HG02938 (cell line): ENCODE measurements around the gene SRSF7.
"Not testable (repeated sequence)": the region's sequence is repeated elsewhere in the genome, so short reads cannot be mapped to it uniquely, and the experiment has no call there.

ENCODE experiments used
- ATAC-seq: cut with Tn5 transposase; IDR thresholded peaks from one replicate; pipeline ENCODE4 v1.9.1; 2021; ENCODE audit warnings: mild to moderate bottlenecking, moderate library complexity; ENCODE audit not compliant: unreplicated experiment

The SRSF7 gene

DNA sequence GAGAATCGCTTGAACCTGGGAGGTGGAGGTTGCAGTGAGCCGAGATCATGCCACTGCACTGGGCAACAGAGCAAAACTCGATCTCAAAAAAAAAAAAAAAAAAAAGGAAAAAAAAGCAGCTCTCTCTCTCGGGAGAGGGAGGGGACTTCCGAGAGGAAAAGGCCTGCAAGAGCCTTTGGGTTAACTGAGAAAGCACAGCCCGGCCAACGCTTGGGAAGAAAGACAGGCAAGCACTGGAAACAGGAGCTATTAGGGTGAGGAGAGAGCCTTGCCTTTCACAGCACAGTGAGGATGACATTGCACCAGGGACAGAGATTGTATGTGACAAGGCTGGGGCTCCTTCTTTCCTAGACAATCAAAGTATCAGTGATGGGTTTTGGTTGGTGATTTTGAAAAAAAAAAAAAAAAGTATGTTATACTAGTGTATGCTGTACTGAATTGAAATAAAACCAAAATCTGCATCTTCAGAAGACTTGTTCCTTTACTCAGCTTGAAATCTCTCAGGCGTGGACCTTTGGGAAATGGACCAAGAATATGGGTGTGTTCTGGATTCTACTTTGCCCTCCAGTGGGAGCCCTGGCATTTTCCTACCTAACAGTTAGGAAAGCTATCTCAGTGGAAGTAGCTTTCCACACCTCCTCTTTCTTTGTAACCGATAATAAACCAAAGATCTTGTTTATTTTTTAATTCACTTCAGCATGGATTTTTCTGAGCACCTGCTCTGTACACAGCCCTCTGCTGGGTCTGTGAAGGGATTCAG is 16.7 kb downstream of the SRSF7 start:
- ATAC-seq, result no peak

DNA sequence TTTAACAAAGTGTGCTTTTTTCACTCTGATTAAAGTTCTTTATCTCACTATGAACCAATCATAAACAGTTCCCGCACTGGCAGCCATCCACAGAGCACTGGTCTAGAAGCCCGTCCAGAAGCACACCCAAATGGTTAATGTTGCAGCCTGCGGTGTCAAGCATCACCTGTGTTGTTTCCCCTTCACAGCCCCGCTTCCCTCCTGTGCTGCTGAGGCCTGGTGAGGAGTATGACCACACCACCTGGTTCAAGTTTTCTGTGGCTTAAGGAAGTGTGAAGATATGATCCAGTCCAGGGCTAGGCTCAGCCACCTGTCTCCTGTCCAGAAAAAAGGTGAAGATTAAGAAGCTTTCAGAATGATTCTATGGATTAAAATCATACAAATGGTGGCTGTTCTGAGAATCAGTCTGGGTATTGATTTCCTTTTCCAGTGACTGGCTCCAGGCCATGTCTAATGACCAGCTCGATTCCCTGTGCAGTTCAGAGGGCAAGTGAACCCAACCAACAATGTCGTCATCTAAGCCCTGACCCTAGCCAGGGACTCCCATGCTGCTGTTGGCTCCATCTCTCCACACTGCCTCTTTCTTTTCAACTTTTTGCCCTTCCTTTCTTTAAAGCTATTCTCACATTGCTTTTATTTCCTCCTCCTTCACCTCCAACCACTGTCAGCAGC is 17.7 kb downstream of the SRSF7 start:
- no peak for ATAC-seq

DNA sequence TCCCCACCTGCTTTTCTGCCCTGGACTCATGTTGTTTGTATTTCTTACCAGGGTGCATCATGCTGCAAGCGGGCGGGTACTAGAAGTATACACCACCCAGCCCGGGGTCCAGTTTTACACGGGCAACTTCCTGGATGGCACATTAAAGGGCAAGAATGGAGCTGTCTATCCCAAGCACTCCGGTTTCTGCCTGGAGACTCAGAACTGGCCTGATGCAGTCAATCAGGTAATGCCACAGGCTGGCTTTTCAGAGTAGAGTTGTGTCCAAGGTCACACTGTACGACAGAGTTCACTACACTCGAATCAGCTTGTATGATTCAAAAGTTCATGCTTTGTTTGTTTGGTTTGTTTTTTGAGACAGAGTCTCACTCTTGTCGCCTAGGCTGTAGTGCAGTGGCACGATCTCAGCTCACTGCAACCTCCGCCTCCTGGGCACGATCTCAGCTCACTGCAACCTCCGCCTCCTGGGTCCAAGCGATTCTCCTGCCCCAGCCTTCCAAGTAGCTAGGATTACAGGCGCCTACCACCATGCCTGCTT is 19.4 kb downstream of the SRSF7 start:
- ATAC-seq, result no peak

DNA sequence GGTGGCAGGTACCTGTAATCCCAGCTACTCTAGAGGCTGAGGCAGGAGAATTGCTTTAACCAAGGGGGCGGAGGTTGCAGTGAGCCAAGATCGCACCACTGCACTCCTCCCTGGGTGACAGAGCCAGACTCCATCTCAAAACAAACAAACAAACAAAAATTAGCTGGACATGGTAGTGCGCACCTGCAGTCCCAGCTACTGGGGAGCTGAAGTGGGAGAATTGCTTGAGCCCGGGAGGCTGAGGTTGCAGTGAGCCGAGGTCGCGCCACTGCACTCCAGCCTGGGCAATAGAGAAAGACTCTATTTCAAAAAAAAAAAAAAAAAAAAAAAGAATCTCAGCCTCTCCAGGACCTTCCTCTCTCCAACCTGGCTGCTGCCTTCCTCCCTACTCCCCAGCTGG is 20.1 kb downstream of the SRSF7 start:
- ATAC-seq, result no peak

DNA sequence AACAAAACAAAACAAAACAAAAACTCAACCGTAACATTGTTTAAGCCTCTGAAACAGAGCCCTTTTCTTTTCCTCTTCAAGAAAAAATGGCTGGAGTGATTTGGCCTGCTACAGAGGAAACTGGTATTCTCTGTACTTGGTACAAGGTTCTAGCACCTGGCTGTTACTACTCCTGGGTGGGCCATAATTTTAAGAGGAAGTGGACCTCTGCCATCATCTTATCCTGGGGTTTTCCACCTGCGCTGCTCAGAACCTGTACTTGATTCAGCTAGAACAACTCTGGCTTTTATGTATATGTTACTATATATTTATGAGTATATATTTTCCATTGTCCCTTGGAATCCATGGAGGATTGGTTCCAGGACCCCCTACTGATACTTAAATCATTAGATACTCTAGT is 22.5 kb downstream of the SRSF7 start:
- ATAC-seq, result no peak

DNA sequence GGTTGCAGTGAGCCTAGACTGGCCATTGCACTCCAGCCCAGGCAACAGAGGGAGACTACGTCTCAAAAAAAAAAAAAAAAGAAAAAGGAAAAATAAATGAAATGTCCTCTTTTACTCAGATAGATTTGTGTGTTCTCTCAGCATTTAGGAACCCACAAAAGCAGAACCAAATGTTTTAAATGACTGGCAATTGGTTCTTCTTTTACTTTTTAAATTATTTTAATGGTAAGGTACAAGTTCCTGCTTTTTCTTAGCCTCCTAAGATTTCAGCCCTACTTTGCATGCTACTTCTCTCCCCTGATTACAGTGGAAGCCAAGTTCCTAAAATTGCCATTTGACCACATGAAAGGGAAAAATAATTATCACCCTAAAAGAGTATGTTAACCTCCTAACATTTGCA is 23.5 kb downstream of the SRSF7 start:
- no peak for ATAC-seq

DNA sequence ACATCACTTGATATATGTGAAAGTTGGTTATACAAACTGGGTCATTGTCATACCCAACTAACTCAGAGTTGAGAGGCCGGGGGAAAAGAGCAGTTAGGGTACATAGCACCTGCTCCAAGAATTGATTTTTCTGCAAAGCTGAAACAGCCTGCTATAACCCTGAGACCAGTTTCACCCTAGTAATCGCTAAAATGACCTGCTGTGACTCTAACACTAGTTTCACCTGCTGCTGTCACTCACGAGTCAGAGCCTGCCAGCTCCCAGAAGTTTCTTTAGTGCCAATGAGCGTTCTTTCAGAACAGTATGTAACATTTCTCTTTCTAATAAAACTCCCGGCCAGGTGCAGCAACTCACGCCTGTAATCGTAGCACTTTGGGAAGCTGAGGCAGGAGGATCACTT is 28.0 kb downstream of the SRSF7 start:
- peak; percentile 45 for ATAC-seq

DNA sequence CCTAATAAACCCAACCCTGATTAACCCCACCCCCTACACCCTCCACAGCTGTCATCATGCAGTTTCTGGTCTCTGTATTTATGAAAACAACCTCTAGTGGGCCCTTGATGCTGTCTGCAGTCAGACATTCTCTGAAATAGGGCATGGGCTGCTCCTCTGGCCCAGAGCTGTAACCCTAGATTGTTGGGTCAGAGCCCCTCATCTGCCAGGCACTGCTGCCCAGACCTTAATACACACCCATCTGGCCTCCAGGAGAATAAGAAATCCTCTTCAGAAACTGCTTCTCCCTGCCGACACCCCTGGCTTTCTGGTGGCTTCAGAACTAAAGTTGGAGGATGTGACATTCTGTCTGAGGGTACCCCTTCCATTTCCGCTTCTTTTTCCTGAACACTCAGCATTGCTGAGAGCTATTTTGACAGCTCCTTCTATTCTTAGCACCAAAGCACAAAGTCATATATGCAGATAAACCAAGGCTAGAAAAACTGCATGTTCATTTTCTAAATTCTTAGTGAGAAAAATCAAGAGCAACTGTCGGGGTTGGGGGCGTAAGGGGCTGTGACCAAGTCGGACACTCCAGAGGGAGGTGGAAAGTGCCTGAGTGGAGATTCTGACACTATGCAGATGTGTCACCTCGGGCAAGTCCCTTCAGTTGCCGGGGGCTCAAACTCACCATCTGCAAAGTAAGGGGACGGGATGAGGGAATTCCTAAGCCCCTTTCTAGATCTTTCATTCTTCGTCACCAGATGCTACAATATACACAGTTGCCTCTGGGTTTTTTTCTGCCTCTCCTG is 28.7 kb downstream of the SRSF7 start:
- ATAC-seq, result peak; percentile 42

DNA sequence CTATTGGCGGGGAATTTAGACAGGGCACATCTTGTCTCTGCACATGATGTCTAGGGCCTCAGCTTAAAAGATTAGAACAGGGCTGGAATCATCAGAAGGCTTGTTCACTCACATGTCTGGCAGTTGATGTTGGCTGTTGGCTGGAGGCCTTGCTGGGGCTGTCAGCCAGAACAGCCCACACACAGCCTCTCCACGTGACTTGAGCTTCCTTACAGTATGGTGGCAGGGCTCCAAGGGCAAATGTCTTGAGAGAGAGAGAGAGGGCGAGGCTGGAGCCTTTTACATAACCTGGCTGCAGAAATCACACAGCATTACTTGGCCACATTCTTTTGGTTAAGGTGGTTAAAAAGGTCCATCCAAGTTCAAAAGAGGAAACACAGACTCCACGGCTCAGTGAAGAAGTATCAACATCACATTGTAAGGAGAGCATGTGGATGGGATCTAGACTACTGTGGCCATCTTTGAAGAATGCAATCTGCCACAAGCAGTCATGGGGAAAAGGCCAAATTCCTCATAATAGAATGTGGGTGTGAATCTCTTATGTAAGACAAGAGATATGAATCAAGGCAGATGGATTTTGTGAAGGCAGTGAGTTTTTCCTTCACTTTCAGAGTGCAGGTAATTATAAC is 30.4 kb downstream of the SRSF7 start:
- ATAC-seq, result no peak

DNA sequence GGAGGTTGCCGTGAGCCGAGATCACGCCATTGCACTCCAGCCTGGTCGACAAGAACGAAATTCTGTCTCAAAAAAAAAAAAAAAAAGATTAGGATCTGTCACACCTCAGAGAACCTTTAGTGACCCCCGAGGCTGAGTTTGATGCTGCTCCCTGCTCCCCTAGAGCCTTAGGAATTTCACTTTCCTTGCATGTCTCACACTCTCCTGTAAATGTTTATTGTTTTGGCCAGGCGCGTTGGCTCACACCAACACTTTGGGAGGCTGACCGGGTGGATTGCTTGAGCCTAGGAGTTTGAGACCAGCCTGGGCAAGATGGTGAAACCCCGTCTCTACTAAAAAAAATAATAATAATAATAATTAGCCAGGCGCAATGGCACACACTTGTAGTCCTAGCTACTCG is 31.5 kb downstream of the SRSF7 start:
- ATAC-seq, result no peak

DNA sequence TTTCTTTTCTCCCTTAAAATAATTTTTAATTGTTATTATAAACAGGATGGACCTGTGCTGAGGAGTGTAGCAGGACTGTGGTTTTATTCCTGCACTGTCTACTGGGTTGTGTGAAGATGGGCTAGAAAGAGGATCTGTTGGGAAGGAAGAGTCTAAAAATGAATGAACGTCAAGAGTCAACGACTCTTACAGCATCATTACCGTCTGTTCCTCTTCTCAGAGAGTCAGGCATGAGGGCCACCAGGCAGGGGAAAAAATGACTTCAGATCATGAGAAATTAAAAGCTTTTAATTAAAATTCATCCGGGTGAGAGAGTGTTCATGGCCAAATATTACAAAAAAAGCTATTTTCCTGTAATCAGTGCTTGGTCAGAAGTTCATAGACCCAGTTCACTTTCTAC is 32.6 kb downstream of the SRSF7 start:
- ATAC-seq, result no peak

DNA sequence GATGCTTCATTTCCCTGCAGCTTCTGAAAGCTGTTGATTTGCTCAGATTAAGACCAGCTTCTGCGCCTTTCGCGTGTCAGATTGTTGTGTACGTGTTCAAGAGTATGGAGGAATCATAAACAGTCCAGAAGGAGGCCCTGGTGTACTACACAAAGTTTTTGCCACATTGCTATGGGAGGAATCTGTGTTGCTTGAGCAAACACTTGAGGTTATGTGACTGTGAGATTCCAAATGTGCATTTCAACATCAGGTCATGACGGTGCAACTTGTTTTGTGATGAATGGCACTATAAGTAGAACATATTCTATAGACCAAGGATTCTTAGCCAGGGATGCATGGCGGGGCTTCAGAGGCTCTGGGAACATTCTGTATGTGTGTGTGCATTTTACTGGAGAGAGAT is 35.0 kb downstream of the SRSF7 start:
- ATAC-seq, result no peak

DNA sequence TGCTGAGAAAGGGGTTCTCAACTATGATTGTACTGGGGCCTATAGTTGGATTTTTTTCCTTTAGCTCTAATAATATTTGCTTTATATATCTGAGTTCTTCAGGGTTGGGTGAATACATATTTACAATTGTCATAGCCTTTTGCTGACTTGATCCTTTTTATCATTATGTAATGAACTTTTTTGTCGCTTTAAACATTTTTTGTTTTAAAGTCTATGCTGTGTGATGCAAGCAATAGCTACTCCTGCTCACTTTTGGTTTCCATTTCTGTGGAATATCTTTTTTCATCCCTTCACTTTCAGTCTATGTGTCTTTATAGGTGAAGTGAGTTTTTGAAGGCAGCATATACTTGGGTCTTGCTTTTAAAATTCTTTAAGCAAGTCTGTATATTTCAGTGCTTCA is 36.2 kb downstream of the SRSF7 start:
- not testable (repeated sequence) for ATAC-seq

DNA sequence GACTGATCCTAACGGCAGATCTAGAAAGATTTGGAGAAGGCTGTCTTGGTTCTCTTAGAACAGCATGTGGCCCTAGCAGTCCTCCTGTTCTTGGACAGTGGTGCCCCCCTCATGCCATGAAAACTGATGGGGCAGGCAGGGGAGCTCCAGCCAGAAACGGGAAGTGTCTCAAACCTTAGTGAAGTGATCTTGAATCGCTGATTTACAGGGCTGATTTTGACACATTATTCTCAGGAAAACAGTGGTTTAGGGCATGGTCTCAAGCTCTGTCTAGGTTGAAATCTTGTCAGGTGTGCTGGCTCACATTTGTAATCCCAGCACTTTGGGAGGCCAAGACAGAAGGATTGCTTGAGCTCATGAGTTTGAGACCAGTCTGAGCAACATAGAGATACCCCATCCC is 37.8 kb downstream of the SRSF7 start:
- ATAC-seq, result no peak

DNA sequence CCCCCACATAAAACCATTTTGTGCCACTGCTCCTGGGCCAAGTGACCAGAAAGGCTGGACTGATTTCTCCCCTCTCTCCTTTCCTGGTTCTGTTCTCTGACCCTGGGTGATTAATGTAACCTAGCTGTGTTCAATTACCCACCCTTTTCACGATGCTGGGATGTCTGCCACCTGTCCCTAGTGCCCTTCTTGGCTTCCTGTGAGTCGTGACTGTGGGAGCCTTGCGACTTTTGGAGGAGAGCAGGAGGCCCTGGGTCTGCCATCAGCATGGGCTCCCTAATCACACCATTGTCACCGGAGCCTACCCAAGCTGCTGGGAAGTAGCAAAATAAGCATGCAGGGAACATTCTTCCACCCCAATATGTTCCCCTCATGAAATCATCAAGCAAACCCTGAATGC is 38.3 kb downstream of the SRSF7 start:
- no peak for ATAC-seq

DNA sequence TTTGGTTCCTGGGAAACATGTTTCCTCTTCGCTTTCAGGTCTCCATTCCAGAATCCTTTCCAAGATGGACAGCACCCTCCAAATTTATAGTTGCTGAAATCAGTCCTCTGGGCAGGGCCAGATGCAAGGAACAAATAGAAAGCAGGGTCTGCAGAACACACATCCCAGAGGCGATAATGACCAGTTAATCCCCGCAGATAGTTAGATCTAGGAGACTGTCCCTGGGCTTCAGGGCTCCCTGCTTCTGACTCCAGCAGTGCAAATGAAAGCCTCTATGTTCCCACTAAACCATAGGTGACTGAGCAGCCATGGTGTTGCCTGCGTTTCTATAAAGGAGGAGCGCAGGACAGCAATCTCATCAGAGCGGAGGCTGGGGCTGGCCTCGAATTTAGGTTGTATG is 38.7 kb downstream of the SRSF7 start:
- no peak for ATAC-seq

DNA sequence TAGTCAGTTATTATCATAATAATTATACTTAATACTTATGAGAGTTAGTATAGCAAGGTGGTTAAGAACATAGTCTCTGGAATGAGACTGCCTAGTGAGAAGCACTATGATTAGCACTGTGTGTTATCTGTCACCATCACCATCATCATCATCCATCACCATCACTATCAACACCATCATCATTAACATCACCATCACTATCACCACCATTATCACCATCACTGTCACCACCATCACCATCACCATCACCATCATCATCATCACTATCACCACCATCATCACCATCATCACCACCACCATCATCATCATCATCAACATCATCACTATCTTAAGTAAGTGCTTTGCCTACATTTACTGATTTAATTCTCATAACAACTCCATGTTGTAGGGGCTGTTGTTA is 39.6 kb downstream of the SRSF7 start:
- no peak for ATAC-seq

DNA sequence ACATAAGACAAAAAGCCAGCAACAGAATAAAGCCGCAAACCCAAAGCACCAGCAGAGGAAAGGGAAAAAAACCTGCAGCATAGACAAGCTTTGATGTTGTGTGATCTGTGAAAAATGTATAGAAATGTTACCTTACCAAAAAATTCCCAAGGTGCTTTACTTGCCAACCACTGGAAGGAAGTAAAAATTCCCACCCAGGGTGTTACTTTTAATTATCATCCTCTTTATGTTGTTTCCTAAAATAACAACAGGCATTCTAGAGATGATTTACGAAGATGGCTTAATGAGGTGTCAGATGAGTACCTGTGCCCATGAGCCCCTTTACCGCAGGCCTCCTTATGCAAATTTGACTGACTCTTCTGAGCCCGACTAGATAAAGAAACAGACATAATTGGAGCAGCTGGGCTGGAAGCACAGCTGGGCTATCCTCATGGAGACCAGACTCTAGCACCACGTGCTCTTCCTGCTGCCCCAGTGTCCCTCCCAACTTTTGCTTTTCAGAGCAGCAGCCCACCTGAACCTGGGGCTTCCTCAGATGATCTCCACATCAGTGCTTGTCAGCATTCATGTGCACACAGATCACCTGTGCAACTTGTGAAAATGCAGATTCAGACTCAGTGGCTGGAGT is 41.5 kb downstream of the SRSF7 start:
- no peak for ATAC-seq

DNA sequence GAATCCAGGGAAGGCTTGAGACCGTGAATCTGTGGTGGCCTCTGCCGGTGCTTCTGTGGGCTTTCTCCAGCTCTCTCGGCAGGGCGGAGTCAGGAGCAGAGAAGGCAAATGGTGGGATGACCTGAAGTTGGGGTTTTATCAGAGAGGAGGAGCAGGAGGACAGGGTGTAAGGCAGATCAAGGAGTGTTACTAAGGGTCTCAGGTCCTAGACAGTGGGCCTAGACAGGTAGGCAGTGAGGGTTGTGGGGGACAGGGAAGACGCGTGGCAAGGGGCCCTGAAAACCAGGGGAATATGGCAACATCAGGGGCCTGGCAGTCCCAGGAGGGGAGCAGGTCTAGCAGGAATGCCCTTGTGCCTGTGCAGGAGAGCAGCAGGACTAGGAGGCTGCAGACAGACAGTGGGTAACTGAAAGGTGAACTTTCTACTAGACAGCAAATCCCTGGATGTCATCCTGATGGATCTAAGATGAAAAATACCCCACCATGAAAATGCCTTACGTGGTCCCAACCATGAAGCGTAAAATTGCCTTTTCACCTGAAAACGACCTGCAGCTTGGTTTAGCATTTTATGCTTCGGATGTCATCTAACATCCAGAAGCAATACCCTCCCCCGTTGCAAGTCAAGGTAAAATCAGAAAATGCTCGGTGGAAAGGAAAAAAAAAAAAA is 42.1 kb downstream of the SRSF7 start:
- no peak for ATAC-seq

DNA sequence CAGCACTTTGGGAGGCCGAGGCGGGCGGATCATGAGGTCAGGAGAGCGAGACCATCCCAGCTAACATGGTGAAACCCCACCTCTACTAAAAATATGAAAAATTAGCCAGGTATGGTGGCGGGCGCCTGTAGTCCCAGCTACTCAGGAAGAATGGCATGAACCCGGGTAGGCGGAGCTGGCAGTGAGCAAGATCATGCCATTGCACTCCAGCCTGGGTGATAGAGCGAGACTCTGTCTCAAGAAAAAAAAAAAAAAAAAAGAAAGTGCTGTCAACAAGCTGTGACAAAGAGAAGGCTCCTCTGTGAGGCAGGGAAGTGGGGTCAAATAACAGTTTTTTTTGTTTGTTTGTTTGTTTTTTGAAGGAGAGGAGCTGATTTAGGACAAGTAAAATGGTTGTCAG is 42.7 kb downstream of the SRSF7 start:
- not testable (repeated sequence) for ATAC-seq
